HepG2 (cell line): ENCODE results near the gene PEF1. TPM values are rescaled to one million over a fixed set of nuclear protein-coding genes. Genes with fewer than 3 reads are reported as not detected.
A peak's percentile ranks its signal among the peaks of the same experiment; 100 is the strongest.

Experiments
- ARHGAP35 ChIP-seq: sonication (generic); formaldehyde crosslinking; IDR thresholded peaks from 2 replicates; pipeline ENCODE4 v1.9.0; 2022; ENCODE audit warnings: mild to moderate bottlenecking, inconsistent platforms, moderate library complexity, missing genetic modification reagents, borderline replicate concordance
- ARNTL ChIP-seq: sonication (generic); formaldehyde crosslinking; IDR thresholded peaks from 2 replicates; pipeline ENCODE4 v1.4.0; 2020; ENCODE audit warnings: mild to moderate bottlenecking, missing genetic modification reagents
- BRD4 ChIP-seq: sonication (generic); formaldehyde crosslinking; IDR thresholded peaks from 2 replicates; pipeline ENCODE4 v1.4.0; 2020; ENCODE audit warnings: missing genetic modification reagents
- CEBPG ChIP-seq: IDR thresholded peaks from 2 replicates; pipeline ENCODE4 v1.6.1; 2016
- EP300 ChIP-seq, 3 experiments: sonication (generic) in 1 of 3; formaldehyde crosslinking in 1 of 3; IDR thresholded peaks; 2 replicates each; pipeline versions ENCODE4 v1.5.1 to v1.6.1; 2011 to 2020; ENCODE audit warnings: low read depth in 2 of 3, low read length in 2 of 3, borderline replicate concordance in 1 of 3, improper control_type of control experiment in 1 of 3, mild to moderate bottlenecking in 1 of 3, missing genetic modification reagents in 1 of 3, moderate library complexity in 1 of 3
- GTF2F1 ChIP-seq: fragments of 150-350 bp; IDR thresholded peaks from 2 replicates; pipeline ENCODE4 v1.6.1; 2014; ENCODE audit warnings: low read length
- IKZF4 ChIP-seq: sonication (generic); formaldehyde crosslinking; IDR thresholded peaks from 2 replicates; pipeline ENCODE4 v1.5.1; 2020; ENCODE audit warnings: borderline replicate concordance, mild to moderate bottlenecking, low read depth, missing genetic modification reagents; ENCODE audit errors: not compliant biosample characterization
- KAT8 ChIP-seq: IDR thresholded peaks from 2 replicates; pipeline ENCODE4 v1.6.1; 2016; ENCODE audit warnings: missing genetic modification reagents, missing compliant biosample characterization
- KDM4B ChIP-seq: sonication (generic); formaldehyde crosslinking; IDR thresholded peaks from 2 replicates; pipeline ENCODE4 v1.4.0; 2020; ENCODE audit warnings: missing genetic modification reagents
- KLF11 ChIP-seq: IDR thresholded peaks from 2 replicates; pipeline ENCODE4 v1.6.1; 2016; ENCODE audit warnings: missing compliant biosample characterization
- MTA3 ChIP-seq: sonication (generic); formaldehyde crosslinking; IDR thresholded peaks from 2 replicates; pipeline ENCODE4 v1.4.0; 2020; ENCODE audit warnings: missing genetic modification reagents
- NRL ChIP-seq: sonication (generic); formaldehyde crosslinking; IDR thresholded peaks from 2 replicates; pipeline ENCODE4 v1.5.0; 2020; ENCODE audit warnings: missing genetic modification reagents, mild to moderate bottlenecking, moderate library complexity, borderline replicate concordance
- RFX5 ChIP-seq: IDR thresholded peaks from 2 replicates; pipeline ENCODE4 v1.6.1; 2011; ENCODE audit warnings: low read depth, low read length, improper control_type of control experiment
- SAFB2 ChIP-seq: sonication (generic); formaldehyde crosslinking; IDR thresholded peaks from 2 replicates; pipeline ENCODE4 v1.5.1; 2020; ENCODE audit warnings: missing genetic modification reagents, low read depth, mild to moderate bottlenecking, borderline replicate concordance
- TAF1 ChIP-seq: sonication (generic); formaldehyde crosslinking; IDR thresholded peaks from 2 replicates; pipeline ENCODE4 v1.4.0; 2020; ENCODE audit warnings: missing genetic modification reagents
- U2AF1 ChIP-seq: fragments of 200-400 bp; formaldehyde crosslinking; optimal IDR thresholded peaks from 2 replicates; pipeline ENCODE3; 2017; ENCODE audit warnings: mild to moderate bottlenecking, low read depth, low read length
- ZNF382 ChIP-seq: sonication (generic); formaldehyde crosslinking; IDR thresholded peaks from 2 replicates; pipeline ENCODE4 v1.5.0; 2020; ENCODE audit warnings: missing genetic modification reagents, mild to moderate bottlenecking, borderline replicate concordance
- ZNF501 ChIP-seq: sonication (generic); formaldehyde crosslinking; IDR thresholded peaks from 2 replicates; pipeline ENCODE4 v1.5.1; 2020; ENCODE audit warnings: mild to moderate bottlenecking, moderate library complexity, missing genetic modification reagents
- ZNF761 ChIP-seq: sonication (generic); formaldehyde crosslinking; conservative IDR thresholded peaks from 2 replicates; pipeline ENCODE4 v1.4.0; 2020; ENCODE audit warnings: mild to moderate bottlenecking, missing genetic modification reagents
- ZNF883 ChIP-seq: sonication (generic); formaldehyde crosslinking; IDR thresholded peaks from 2 replicates; pipeline ENCODE4 v1.5.1; 2020; ENCODE audit warnings: mild to moderate bottlenecking, missing genetic modification reagents; ENCODE audit errors: not compliant biosample characterization
- polyA plus RNA-seq, 8 experiments: library from polyadenylated mRNA; depleted of rRNA in 3 of 8; stranded (reverse) in 7 of 8; unstranded in 1 of 8; fragments of >200 nt; fragmentation: Illumina TruSeq in 4 of 8; extraction: Trizol in 4 of 8; gene quantifications; 2 replicates each; pipeline versions ENCODE4 v1.2.1 to v1.2.3, GENCODE V29; 2011 to 2016; ENCODE audit warnings: low read depth in 4 of 8, missing spikeins in 1 of 8, mixed read lengths in 1 of 8; ENCODE audit not compliant: insufficient read depth in 1 of 8
- total RNA-seq, 5 experiments: library from RNA; depleted of rRNA; stranded (reverse); fragments of >200 nt; fragmentation: Illumina TruSeq; extraction: Trizol; gene quantifications; 2 replicates each; pipeline ENCODE4 v1.2.3, GENCODE V29; 2016; ENCODE audit warnings: low read depth in 1 of 5
- TF ChIP-seq, protein P1 (sequence below): sonication (generic); formaldehyde crosslinking; IDR thresholded peaks from 2 replicates; pipeline ENCODE4; 2020; ENCODE audit warnings: missing genetic modification reagents, mild to moderate bottlenecking, borderline replicate concordance
- TF ChIP-seq, protein P2 (sequence below): sonication (generic); formaldehyde crosslinking; IDR thresholded peaks from 2 replicates; pipeline ENCODE4 v1.5.1; 2020; ENCODE audit warnings: missing genetic modification reagents, mild to moderate bottlenecking, borderline replicate concordance
- TF ChIP-seq, protein P3 (sequence below): sonication (generic); IDR thresholded peaks from 2 replicates; pipeline ENCODE4 v1.6.1; 2016; ENCODE audit warnings: low read depth, borderline replicate concordance

The PEF1 gene
- total and polyA plus RNA-seq, 2 of the 13 experiments (the other 11 are each of a cell fraction or from before 2014, with no cell fraction given) = 57.1 to 57.8 TPM

DNA sequence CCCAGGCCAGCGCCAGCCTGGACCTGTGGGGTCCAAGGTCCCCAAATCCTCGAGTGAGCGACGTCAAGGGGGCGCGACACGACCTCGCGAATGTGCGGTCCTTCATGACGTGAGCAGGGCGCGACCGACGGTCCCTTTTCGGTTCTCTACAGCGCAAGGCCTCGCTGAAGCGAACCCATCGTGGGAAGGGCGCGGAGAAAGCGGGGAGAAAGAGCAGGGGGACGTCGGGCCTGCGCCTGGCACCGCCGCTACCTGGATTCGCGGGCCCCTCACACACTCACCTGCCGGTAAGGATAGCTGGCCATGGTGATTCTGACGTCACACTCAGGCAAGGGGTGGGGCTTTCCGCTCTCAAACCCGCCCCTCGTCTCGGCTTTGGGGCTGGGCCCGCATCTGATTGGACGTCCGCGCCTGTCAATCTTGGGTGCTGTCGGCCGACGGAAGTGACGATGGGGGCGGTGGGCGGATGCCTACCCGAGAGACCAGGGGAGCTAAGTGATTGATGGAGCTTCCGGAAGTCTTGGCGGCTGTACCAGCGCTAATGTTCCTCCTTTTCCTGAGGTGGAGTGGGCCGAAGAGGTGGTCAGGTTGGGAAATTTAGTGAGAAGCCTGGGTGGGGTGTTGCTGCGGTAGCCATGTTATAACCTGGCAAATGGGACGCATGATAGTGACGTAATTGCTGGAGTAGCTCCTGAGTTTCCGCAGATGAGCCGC is at the start of gene PEF1 (continued):
- TF ChIP-seq NRL = peak; percentile 83; the same call in 1 of the 2 replicates
- TF ChIP-seq, protein P1, sequence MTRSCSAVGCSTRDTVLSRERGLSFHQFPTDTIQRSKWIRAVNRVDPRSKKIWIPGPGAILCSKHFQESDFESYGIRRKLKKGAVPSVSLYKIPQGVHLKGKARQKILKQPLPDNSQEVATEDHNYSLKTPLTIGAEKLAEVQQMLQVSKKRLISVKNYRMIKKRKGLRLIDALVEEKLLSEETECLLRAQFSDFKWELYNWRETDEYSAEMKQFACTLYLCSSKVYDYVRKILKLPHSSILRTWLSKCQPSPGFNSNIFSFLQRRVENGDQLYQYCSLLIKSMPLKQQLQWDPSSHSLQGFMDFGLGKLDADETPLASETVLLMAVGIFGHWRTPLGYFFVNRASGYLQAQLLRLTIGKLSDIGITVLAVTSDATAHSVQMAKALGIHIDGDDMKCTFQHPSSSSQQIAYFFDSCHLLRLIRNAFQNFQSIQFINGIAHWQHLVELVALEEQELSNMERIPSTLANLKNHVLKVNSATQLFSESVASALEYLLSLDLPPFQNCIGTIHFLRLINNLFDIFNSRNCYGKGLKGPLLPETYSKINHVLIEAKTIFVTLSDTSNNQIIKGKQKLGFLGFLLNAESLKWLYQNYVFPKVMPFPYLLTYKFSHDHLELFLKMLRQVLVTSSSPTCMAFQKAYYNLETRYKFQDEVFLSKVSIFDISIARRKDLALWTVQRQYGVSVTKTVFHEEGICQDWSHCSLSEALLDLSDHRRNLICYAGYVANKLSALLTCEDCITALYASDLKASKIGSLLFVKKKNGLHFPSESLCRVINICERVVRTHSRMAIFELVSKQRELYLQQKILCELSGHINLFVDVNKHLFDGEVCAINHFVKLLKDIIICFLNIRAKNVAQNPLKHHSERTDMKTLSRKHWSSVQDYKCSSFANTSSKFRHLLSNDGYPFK (CRISPR knock-in tag) = peak; percentile 90; the same call in 1 of the 2 replicates
- TF ChIP-seq SAFB2 (CRISPR knock-in tag) = peak; percentile 90; the same call in 1 of the 2 replicates
- peak; percentile 76 for TF ChIP-seq IKZF4 (CRISPR knock-in tag)
- peak; percentile 97 for TF ChIP-seq KAT8 (CRISPR knock-in tag)
- TF ChIP-seq KLF11 = peak; percentile 37; the same call in 1 of the 2 replicates
- TF ChIP-seq, protein P2, sequence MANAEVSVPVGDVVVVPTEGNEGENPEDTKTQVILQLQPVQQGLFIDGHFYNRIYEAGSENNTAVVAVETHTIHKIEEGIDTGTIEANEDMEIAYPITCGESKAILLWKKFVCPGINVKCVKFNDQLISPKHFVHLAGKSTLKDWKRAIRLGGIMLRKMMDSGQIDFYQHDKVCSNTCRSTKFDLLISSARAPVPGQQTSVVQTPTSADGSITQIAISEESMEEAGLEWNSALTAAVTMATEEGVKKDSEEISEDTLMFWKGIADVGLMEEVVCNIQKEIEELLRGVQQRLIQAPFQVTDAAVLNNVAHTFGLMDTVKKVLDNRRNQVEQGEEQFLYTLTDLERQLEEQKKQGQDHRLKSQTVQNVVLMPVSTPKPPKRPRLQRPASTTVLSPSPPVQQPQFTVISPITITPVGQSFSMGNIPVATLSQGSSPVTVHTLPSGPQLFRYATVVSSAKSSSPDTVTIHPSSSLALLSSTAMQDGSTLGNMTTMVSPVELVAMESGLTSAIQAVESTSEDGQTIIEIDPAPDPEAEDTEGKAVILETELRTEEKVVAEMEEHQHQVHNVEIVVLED (CRISPR knock-in tag) = peak; percentile 73
- TF ChIP-seq ZNF501 = peak; percentile 74; the same call in 1 of the 2 replicates
- peak; percentile 33; the same call in 1 of the 2 replicates for TF ChIP-seq CEBPG (CRISPR knock-in tag)
- 0 out of 2 replicates have a peak, but pooled peaks have one; percentile 19 for TF ChIP-seq ARNTL (CRISPR knock-in tag)
- no peak for TF ChIP-seq MTA3 (CRISPR knock-in tag)
- TF ChIP-seq TAF1 (CRISPR knock-in tag) = peak; percentile 57; the same call in 1 of the 2 replicates
- TF ChIP-seq KDM4B (CRISPR knock-in tag) = peak; percentile 58; the same call in 1 of the 2 replicates
- TF ChIP-seq ZNF761 (CRISPR knock-in tag) = 0 out of 2 replicates have a peak, but pooled peaks have one; percentile 72
- TF ChIP-seq RFX5 = peak; percentile 88
- peak; percentile 34; the same call in 1 of the 2 replicates for TF ChIP-seq ARHGAP35 (CRISPR knock-in tag)
- TF ChIP-seq ZNF382 (CRISPR knock-in tag) = no peak
- TF ChIP-seq, protein P3, sequence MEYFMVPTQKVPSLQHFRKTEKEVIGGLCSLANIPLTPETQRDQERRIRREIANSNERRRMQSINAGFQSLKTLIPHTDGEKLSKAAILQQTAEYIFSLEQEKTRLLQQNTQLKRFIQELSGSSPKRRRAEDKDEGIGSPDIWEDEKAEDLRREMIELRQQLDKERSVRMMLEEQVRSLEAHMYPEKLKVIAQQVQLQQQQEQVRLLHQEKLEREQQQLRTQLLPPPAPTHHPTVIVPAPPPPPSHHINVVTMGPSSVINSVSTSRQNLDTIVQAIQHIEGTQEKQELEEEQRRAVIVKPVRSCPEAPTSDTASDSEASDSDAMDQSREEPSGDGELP = peak; percentile 9; the same call in 1 of the 2 replicates
- peak; percentile 87 for TF ChIP-seq ZNF883 (CRISPR knock-in tag)
- peak; percentile 73 for TF ChIP-seq U2AF1
- TF ChIP-seq EP300 (IDR thresholded peaks at IDR 0.05; ENCODE audit: low read depth in 2 of 2, low read length in 2 of 2) = 0 out of 4 replicates have a peak, but pooled peaks of 1 of the 2 experiments have one; percentile 54
- TF ChIP-seq EP300 (CRISPR knock-in tag; IDR thresholded peaks at IDR 0.05; ENCODE audit: borderline replicate concordance) = no peak; the same call in 1 of the 2 replicates
- TF ChIP-seq GTF2F1 = no peak
- peak; percentile 52 for TF ChIP-seq BRD4
